ENCODE results near the gene ANKRD44.

DNA sequence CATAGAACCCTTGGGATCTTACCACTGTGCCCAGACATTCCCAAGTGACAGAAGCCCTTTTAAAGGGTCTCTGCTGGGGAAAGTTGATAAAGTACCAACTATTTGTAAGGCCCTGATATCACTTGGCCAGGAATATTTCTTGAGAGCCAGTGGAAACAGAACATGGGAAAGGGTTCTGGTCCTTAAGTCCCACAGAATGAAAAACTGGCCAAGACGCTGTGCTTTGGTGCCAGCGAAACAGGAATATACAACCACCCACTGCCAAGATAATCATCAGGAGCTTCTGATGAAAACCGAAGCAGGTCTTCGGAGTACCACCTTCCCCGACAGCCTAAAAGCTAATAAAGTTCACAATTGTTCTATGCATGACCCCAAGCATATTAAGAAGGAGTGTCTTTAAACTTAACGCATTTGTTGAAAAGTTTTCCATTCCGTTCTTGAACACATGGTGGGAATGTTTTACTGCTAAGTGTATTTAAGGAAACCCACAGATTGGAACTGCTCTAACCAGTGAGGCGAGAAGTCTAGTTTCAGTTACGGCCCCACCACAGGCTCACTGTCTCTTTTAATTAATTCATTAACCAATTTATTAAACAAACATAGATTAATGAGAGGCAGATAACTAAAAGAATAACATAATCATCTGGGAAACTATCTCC lies 152.6 kb downstream of the ANKRD44 start:
- TF ChIP-seq, protein P1, sequence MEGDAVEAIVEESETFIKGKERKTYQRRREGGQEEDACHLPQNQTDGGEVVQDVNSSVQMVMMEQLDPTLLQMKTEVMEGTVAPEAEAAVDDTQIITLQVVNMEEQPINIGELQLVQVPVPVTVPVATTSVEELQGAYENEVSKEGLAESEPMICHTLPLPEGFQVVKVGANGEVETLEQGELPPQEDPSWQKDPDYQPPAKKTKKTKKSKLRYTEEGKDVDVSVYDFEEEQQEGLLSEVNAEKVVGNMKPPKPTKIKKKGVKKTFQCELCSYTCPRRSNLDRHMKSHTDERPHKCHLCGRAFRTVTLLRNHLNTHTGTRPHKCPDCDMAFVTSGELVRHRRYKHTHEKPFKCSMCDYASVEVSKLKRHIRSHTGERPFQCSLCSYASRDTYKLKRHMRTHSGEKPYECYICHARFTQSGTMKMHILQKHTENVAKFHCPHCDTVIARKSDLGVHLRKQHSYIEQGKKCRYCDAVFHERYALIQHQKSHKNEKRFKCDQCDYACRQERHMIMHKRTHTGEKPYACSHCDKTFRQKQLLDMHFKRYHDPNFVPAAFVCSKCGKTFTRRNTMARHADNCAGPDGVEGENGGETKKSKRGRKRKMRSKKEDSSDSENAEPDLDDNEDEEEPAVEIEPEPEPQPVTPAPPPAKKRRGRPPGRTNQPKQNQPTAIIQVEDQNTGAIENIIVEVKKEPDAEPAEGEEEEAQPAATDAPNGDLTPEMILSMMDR (IDR thresholded peaks at IDR 0.05): no peak
- TF ChIP-seq ZFX (IDR thresholded peaks at IDR 0.05; ENCODE audit: borderline replicate concordance): no peak

Measured in 22Rv1 (cell line).